BJ (cell line): ENCODE measurements around the gene PGBD2. TPM values are rescaled to one million over a fixed set of nuclear protein-coding genes. Genes with fewer than 3 reads are reported as not detected.
"Not testable (repeated sequence)": the region's sequence is repeated elsewhere in the genome, so short reads cannot be mapped to it uniquely, and the experiment has no call there.

Source experiments
- CTCF ChIA-PET: fragments of 350-600 bp; formaldehyde crosslinking; extraction: SDS; loops from one replicate; lab custom pipeline; 2021; ENCODE audit warnings: antibody characterized with exemption, inconsistent platforms; lab: Yijun Ruan, JAX
- POLR2A ChIA-PET: fragments of 300-600 bp; sonication (Branson Sonifier 250); formaldehyde crosslinking; extraction: SDS; loops from one replicate; lab custom pipeline; 2021; ENCODE audit warnings: antibody characterized with exemption; lab: Charles Lee
- DNase-seq: peaks from one replicate; pipeline ENCODE4 v3.0.0-alpha.2; 2011; ENCODE audit warnings: low read depth
- H3K27me3 ChIP-seq: 2 replicates; pipeline ENCODE4 v1.6.0; 2011; ENCODE audit warnings: low read length; ENCODE audit not compliant: control insufficient read depth, insufficient read depth
- H3K36me3 ChIP-seq: 2 replicates; pipeline ENCODE4 v1.5.1; 2011; ENCODE audit warnings: low read length; ENCODE audit not compliant: control insufficient read depth, insufficient read depth
- H3K4me3 ChIP-seq: 2 replicates; pipeline ENCODE4 v1.5.1; 2011; ENCODE audit warnings: low read depth, mild to moderate bottlenecking, control low read depth, low read length
- polyA plus RNA-seq: library from polyadenylated mRNA; depleted of rRNA; stranded (reverse); fragments of >200 nt; gene quantifications from 2 replicates; pipeline ENCODE4 v1.2.3, GENCODE V29; 2011
- TF ChIP-seq, protein P1 (sequence below): IDR thresholded peaks from 2 replicates; pipeline ENCODE4 v1.5.1; 2011; ENCODE audit warnings: low read depth, mild to moderate bottlenecking, control low read depth, inconsistent platforms, low read length, moderate library complexity; ENCODE audit not compliant: insufficient read depth

The PGBD2 gene
- polyA plus RNA-seq, 1 experiment, result 3.8 TPM

GRCh38 chr1:248926401-248927182, 20.6 kb downstream of the PGBD2 start:
- CTCF ChIA-PET, result interaction anchor here (0.8 to 2.2 kb wide), 4 partner anchors 9 to 307 kb away, joined by 4 to 11 read pairs (median 4); no protein-coding TSS in a partner anchor
- TF ChIP-seq, protein P1, sequence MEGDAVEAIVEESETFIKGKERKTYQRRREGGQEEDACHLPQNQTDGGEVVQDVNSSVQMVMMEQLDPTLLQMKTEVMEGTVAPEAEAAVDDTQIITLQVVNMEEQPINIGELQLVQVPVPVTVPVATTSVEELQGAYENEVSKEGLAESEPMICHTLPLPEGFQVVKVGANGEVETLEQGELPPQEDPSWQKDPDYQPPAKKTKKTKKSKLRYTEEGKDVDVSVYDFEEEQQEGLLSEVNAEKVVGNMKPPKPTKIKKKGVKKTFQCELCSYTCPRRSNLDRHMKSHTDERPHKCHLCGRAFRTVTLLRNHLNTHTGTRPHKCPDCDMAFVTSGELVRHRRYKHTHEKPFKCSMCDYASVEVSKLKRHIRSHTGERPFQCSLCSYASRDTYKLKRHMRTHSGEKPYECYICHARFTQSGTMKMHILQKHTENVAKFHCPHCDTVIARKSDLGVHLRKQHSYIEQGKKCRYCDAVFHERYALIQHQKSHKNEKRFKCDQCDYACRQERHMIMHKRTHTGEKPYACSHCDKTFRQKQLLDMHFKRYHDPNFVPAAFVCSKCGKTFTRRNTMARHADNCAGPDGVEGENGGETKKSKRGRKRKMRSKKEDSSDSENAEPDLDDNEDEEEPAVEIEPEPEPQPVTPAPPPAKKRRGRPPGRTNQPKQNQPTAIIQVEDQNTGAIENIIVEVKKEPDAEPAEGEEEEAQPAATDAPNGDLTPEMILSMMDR, result no peak
- DNase-seq, result no peak
- Histone ChIP-seq H3K36me3 (no peaks in the 10 kb centered on the region), H3K4me3 (no peak overlapping the region), H3K27me3 (no peaks in the 10 kb centered on the region)
- POLR2A ChIA-PET, result no interaction called here

DNA sequence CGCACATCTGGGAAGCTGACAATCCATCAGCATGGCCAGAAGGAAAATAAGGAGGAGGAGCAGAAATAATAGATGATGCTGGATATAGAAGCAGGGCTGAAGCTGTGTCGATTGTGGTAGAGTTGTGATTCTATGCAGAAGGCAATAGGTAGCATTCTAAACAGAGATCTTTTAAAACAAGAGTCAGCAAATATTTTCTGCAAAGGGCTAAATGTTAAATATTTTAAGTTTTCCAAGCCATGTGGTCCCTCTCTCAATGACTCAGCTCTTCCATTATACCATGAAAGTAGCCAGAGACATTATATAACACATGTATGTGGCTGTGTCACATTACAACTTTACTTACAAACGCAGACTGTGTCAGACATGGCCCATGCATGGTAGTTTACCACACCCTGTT, 21.2 kb downstream of the PGBD2 start:
- H3K27me3 ChIP-seq, H3K36me3 ChIP-seq, POLR2A ChIA-PET, DNase-seq, H3K4me3 ChIP-seq: not testable (repeated sequence)
- CTCF ChIA-PET, result interaction anchor here (1.3 kb wide), 1 partner anchor 10 kb away, joined by 4 read pairs; no protein-coding TSS in a partner anchor

DNA sequence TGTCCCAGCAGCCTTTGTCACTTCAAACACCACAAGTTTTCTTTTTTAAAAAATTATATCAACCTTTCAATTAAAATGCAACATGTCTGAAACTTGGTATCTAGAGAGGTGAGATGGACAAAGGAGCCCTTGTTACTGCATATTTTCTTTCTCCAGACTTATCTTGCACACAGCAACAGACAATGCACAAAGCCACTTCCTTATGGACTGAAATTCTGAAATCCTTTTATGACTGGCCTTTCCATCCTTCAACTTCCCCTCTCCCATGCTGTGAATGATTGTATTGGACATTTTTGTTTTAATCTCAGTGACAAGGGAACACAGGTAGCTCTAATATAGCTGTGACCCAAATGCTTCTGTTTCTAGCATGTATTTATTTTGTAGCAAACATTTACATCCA, 22.1 kb downstream of the PGBD2 start:
- DNase-seq, POLR2A ChIA-PET, H3K36me3 ChIP-seq, H3K27me3 ChIP-seq, CTCF ChIA-PET, H3K4me3 ChIP-seq: not testable (repeated sequence)

- CTCF ChIA-PET, POLR2A ChIA-PET, H3K27me3 ChIP-seq: not testable (repeated sequence)
Measured at GRCh38 chr1:248930037-248930436, 24.0 kb downstream of the PGBD2 start.

GRCh38 chr1:248938173-248938809, 32.3 kb downstream of the PGBD2 start:
- H3K27me3 ChIP-seq, H3K36me3 ChIP-seq, DNase-seq, H3K4me3 ChIP-seq, POLR2A ChIA-PET: not testable (repeated sequence)
- CTCF ChIA-PET, result interaction anchor here (0.6 kb wide), 1 partner anchor 96 kb away, joined by 3 read pairs; no protein-coding TSS in a partner anchor

More at GRCh38 chr1:248930037-248930436, 24.0 kb downstream of the PGBD2 start:
- not testable (repeated sequence) for DNase-seq, H3K4me3 ChIP-seq, H3K36me3 ChIP-seq

DNA sequence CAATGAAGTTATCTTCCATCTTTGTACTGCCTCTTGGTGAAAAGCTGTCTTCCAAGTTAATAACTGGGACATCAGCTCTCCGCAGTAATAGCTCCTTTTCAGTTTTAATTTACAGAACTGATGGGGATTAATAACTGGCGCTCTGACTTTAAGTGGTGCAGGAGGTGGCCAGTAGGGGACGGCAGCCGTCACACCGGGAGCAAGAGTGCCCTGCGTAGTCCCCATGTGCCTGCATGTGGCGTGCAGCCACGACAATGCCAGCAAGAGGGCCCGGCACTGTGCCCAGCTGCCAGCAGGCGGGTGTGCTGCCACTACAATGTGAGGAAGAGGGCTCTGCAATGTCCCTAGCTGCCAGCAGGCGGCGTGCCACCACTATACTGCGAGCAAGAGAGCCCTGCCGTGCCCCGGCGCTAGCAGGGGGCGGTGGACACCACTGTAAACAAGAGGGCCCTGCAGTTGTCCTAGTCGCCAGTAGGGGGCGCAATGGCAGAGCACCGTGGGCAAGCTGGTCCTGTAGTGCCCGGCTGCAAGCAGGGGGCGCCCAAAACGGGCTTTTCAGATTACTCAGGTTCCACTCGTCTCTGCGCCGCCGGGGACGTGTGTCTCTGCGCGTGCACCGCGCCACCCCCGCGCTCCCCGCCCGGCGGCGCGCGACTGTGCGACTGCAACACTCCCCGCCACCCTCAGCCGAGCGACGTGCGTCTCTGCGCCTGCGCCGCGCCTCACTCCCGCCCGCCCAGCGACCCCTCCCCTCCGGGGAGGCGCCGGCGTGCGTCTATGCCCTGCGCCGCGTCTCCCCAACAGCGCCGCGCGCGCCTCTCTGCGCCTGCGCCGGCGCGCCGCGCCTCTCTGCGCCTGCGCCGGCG, 38.3 kb downstream of the PGBD2 start:
- POLR2A ChIA-PET, CTCF ChIA-PET, H3K36me3 ChIP-seq, H3K27me3 ChIP-seq, DNase-seq, H3K4me3 ChIP-seq: not testable (repeated sequence)

DNA sequence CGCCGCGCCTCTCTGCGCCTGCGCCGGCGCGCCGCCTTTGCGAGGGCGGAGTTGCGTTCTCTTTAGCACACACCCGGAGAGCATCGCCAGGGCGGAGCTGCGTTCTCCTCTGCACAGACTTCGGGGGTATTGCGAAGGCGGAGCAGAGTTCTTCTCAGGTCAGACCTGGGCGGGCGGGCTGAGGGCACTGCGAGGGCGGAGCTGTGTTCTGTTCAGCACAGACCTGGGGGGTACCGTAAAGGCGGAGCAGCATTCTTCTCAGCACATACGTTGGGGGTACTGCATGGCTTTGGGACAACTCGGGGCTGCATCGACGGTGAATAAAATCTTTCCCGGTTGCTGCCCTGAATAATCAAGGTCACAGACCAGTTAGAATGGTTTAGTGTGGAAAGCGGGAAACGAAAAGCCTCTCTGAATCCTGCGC, 39.0 kb downstream of the PGBD2 start:
- DNase-seq, CTCF ChIA-PET, POLR2A ChIA-PET, H3K4me3 ChIP-seq, H3K36me3 ChIP-seq, H3K27me3 ChIP-seq: not testable (repeated sequence)

GRCh38 chr1:248945453-248945852, 39.4 kb downstream of the PGBD2 start:
- POLR2A ChIA-PET, DNase-seq, H3K27me3 ChIP-seq, H3K36me3 ChIP-seq, CTCF ChIA-PET, H3K4me3 ChIP-seq: not testable (repeated sequence)

DNA sequence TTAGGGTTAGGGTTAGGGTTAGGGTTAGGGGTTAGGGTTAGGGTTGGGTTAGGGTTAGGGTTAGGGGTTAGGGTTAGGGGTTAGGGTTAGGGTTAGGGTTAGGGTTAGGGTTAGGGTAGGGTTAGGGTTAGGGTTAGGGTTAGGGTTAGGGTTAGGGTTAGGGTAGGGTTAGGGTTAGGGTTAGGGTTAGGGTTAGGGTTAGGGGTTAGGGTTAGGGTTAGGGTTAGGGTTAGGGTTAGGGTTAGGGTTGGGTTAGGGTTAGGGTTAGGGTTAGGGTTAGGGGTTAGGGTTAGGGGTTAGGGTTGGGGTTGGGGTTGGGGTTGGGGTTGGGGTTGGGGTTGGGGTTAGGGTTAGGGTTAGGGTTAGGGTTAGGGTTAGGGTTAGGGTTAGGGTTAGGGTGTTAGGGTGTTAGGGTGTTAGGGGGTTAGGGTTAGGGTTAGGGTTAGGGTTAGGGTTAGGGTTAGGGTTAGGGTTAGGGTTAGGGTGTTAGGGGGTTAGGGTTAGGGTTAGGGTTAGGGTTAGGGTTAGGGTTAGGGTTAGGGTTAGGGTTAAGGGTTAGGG, 39.9 kb downstream of the PGBD2 start:
- CTCF ChIA-PET, DNase-seq: not testable (repeated sequence)

More for the DNA sequence above, 39.9 kb downstream of the PGBD2 start:
- POLR2A ChIA-PET, H3K4me3 ChIP-seq, H3K36me3 ChIP-seq, H3K27me3 ChIP-seq: not testable (repeated sequence)
